ENCODE data around the gene MYO1A.
"Not testable (repeated sequence)": the region's sequence is repeated elsewhere in the genome, so short reads cannot be mapped to it uniquely, and the experiment has no call there.

DNA sequence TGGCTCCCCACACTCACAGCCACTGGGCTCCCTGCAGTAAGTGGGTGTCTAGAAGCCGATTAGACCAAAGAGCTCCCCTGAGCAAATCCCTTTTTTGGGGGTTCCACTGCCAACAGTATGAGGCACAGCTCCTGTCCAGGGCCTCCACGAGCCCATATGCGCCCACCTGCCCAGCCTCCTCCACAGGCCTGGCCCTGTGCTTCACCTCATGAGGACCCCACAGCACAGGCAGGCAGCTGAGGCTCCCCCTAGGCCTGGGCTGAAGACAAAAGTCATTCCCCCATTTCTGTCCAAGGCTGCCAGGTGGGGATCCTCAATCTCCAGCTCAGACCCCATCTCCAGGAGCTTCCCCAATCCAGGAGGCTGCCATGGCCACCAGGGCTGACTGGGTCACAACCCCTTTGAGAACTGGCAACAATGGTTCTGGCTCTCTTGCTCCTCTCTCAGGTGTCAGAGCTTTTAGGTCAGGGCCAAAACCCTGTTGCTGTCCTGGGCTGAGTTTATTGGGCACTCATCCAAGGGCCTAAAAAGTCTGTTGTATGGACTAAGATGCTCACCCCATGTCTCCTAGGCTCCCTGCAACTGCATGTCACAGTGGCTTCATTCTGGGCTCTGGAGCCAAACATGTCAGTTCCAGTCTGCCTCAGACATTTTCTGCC, 67.2 kb downstream of the MYO1A start:
- TF ChIP-seq, protein P1, sequence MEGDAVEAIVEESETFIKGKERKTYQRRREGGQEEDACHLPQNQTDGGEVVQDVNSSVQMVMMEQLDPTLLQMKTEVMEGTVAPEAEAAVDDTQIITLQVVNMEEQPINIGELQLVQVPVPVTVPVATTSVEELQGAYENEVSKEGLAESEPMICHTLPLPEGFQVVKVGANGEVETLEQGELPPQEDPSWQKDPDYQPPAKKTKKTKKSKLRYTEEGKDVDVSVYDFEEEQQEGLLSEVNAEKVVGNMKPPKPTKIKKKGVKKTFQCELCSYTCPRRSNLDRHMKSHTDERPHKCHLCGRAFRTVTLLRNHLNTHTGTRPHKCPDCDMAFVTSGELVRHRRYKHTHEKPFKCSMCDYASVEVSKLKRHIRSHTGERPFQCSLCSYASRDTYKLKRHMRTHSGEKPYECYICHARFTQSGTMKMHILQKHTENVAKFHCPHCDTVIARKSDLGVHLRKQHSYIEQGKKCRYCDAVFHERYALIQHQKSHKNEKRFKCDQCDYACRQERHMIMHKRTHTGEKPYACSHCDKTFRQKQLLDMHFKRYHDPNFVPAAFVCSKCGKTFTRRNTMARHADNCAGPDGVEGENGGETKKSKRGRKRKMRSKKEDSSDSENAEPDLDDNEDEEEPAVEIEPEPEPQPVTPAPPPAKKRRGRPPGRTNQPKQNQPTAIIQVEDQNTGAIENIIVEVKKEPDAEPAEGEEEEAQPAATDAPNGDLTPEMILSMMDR (IDR thresholded peaks at IDR 0.05): not testable (repeated sequence)
- TF ChIP-seq POLR2A (IDR thresholded peaks at IDR 0.05): not testable (repeated sequence)
